Epithelial cell of proximal tubule (primary cell): Measurements from ENCODE around the gene KIF25. TPM values are rescaled to one million over a fixed set of nuclear protein-coding genes. Genes with fewer than 3 reads are reported as not detected.

Source experiments
- DNase-seq: peaks from one replicate; pipeline ENCODE4 v3.0.0-alpha.2; 2011; ENCODE audit warnings: low read depth
- H3K4me3 ChIP-seq: 2 replicates; pipeline ENCODE4 v1.5.1; 2011; ENCODE audit warnings: low read depth, mild to moderate bottlenecking, low read length
- total RNA-seq: library from RNA; depleted of rRNA; stranded (reverse); fragments of >200 nt; gene quantifications from 2 replicates; pipeline ENCODE4 v1.2.3, GENCODE V29; 2015
- TF ChIP-seq, protein P1 (sequence below): conservative IDR thresholded peaks from 2 replicates; pipeline ENCODE4 v1.5.1; 2012; ENCODE audit warnings: low read depth, mild to moderate bottlenecking, low read length

KIF25 gene
- total RNA-seq, 1 donor from 2014 or later = not detected

DNA sequence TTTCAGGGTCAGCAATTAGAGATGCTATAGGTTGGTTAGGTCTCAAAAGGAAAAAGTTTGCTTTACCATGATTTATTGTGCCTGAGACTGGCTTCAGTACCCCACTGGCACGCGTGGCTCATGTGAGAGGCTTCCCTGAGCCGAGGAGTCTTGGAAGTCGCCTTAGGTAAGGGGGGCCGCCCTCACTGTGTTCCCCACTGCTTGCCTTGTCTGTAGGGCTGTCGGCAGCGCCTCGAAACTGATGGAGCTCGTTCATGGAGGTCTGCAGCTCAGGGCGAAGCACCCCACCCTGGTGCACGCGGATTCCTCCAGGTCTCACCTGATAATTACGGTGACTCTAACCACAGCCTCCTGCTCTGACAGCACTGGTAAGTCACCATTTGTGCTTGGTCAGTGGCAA lies 42.4 kb downstream of the KIF25 start:
- no peak overlapping the region for H3K4me3 ChIP-seq
- no peak for DNase-seq
- TF ChIP-seq, protein P1, sequence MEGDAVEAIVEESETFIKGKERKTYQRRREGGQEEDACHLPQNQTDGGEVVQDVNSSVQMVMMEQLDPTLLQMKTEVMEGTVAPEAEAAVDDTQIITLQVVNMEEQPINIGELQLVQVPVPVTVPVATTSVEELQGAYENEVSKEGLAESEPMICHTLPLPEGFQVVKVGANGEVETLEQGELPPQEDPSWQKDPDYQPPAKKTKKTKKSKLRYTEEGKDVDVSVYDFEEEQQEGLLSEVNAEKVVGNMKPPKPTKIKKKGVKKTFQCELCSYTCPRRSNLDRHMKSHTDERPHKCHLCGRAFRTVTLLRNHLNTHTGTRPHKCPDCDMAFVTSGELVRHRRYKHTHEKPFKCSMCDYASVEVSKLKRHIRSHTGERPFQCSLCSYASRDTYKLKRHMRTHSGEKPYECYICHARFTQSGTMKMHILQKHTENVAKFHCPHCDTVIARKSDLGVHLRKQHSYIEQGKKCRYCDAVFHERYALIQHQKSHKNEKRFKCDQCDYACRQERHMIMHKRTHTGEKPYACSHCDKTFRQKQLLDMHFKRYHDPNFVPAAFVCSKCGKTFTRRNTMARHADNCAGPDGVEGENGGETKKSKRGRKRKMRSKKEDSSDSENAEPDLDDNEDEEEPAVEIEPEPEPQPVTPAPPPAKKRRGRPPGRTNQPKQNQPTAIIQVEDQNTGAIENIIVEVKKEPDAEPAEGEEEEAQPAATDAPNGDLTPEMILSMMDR = no peak

DNA sequence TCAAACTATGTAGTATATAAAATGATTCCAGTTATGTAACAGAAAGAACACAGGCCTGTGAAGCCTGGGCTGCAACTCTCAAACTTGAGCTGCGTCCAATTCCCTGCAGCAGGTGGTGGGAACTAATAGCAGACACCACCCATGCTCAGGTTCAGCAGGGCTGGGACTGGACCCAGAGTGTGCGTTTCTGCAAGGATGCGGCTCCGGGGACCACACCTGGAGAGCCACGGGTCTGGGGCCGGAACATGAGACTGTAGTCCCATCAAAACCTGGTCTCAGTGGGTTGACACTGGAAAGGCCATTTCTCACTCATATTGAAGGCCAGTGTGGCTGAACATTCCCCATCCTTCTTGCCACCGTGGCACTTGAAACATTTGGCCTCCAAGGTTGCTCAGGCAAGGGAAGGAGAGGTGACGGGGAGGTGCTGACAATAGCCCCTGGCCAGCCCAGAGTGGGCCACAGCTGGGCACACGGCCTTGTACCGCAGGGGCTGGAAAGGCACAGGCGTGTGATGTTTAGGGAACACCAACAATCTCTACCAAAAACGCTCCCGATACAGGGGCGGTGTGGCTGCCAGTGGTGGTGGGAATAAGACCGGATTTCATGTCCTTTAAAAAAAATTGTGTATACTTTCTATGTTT lies 43.5 kb downstream of the KIF25 start:
- no peak overlapping the region for H3K4me3 ChIP-seq
- TF ChIP-seq, protein P1 = no peak
- no peak for DNase-seq

DNA sequence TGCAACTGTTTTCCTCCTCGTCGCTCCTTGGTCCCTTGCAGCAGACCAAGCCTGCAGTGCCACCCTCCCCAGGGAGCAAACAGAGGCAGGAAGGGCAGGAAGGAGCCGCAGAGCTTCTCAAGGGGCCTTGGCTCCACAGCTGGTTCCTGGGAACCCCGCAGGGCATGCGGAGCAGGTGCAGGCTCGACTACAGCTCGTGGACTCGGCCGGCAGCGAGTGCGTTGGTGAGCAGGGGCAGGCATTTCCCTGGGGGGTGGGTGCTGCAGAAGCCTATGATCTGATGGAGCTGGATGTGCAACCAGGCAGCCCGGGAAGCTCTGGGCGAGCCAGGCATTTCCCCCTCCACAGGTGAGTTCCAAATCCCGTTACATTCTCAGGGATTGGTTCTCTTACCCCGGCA lies 44.5 kb downstream of the KIF25 start:
- DNase-seq = no peak
- no peak overlapping the region for H3K4me3 ChIP-seq
- TF ChIP-seq, protein P1 = no peak

DNA sequence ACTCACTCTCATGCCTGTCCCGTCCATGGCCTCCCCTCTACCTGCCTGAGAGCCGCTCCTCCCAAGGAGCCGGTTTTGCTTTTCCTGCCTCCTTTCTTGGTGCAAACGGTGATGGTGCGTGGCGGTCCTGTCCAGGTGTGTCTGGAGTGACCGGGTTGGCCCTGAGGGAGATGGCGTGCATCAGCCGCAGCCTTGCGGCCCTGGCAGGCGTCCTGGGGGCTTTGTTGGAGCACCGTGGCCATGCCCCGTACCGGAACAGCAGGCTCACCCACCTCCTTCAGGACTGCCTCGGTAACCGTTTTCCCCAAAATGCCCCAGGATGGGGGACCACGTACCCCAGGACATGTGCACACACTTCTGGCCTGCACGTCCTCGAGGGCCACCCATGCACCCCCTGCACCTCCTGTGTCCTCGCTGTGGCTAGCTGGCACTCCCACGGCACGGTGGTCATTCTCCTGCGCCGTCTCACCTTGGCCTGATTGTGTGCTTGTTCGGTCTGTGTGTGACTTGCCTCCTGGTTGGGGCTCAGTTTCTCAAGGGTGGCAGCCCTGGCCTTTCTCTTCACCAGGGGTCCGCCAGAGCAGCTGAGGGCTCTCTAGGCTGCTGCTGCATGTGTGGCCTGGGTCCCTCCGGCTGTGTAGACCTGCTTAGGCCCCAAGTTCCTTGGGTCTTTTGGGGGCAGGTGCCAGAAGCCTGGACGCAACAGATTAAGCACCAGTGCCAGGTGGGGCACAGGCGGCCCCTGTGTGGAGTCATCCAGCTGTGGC lies 45.1 kb downstream of the KIF25 start:
- TF ChIP-seq, protein P1 = no peak
- no peak overlapping the region for H3K4me3 ChIP-seq
- DNase-seq = no peak

DNA sequence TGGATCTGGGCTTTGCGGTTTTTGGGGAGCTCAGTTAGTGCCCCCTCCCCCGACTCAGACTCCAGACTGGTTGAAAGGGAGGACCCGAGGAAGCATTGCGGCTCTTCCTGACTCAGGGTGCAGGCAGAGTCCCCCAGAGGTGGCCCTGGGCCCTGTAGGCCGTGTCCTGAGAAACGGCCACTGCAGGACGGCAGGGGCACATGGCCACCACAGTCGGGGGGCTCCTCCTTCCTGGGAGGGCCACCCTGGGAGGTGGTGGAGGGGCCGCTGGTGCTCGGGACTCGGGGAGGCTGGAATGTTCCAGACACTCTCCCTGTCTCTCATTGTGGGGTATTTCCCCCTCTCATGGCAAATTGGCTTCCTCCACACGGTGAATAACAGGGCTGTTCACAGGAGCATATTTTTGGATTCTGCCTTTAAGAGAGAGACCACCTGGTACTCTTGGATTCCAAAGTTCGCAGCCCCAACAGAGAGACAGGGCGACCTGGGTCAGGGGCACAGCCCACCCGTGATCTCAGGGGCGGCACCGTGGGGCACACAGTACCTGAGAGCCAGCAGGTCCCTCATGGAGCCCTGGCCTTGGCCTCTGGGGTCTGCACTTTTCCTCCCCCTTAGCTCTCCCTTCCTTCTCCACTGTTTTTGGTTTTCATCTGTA lies 45.8 kb downstream of the KIF25 start:
- no peak for DNase-seq
- TF ChIP-seq, protein P1 = no peak

DNA sequence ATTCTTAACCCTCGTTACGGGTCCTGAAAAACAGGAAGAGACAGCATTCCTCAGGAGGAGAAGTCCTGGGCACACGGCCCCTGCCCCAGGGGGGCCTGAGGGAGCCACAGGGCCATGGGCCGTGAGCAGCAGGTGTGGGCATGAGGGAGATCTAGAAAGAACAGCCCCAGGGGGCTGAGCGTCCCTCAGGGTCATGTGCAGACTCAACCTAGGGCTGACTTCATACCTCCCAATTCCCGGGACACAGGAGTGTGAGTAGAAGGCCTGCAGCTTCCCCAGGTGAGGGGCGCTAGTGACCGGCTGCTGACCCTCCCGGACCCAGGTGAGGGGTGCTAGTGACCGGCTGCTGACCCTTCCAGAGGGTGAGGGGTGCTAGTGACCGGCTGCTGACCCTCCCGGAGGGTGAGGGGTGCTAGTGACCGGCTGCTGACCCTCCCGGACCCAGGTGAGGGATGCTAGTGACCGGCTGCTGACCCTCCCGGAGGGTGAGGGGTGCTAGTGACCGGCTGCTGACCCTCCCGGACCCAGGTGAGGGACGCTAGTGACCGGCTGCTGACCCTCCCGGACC lies 46.5 kb downstream of the KIF25 start:
- no peak for DNase-seq
- no peak overlapping the region for H3K4me3 ChIP-seq
- TF ChIP-seq, protein P1 = no peak

More for the DNA sequence above, 45.8 kb downstream of the KIF25 start:
- H3K4me3 ChIP-seq = no peak overlapping the region
